Measurements from ENCODE around the gene BOD1.
"Not testable (repeated sequence)": the region's sequence is repeated elsewhere in the genome, so short reads cannot be mapped to it uniquely, and the experiment has no call there.

BOD1 gene

DNA sequence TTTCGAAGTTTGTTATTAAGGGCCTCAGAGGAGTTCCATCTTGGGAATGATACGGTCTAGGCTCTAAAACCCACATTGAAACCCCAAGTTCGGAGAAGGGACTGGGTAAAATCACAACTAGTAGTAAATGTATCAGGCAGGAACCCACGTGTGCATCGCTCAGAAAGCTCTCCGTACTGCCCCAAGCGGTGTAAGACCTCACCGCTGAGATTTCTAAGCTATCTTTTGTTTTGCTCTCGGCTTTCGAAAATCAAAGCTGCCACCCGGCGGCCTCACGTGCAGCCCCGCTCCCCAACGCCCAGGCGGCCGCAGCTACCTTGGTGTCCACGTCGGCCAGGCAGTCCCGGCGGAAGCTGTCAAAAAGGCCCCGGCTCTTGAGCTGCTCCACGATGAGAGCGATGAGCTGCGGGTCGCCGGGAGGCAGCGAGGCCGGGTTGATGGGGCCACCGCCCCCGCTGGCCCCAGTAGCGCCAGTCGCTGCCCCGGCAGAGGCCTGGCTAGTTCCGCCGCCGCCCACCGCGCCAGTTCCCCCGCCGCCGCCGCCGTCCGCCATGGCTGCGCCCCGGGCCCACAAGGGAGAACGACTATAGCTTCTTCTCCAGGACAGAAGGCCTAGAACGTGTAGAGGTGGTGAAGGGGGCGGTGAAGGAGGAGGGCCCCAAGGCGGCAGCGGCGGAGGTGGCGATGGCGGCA lies 420 bp downstream of the BOD1 start:
- DNase-seq (ENCODE audit: low read depth in 2 of 2), result peak; percentile 48 to 58

DNA sequence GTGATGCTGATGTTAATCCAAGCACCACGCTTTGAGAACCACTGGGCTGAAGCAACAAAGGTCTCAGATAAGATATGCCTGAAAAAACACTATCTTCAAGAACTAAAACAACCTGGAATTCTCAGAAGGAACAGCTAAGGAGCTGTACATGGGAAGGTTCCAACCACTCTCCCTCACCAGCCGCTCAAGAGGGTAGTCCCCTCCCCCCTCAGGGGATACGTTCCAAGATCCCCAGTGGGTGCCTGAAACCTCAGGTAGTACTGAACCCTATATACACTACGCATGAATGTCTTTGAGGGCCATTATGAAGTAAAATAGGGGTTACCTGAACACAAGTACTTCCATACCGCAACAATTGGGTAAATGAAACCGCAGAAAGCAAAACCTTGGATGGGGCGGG lies 1.9 kb downstream of the BOD1 start:
- no peak for DNase-seq (ENCODE audit: low read depth in 2 of 2)

GRCh38 chr5:173613433-173614159 lies 2.9 kb downstream of the BOD1 start:
- DNase-seq (ENCODE audit: low read depth in 2 of 2), result no peak

GRCh38 chr5:173612948-173613347 lies 3.5 kb downstream of the BOD1 start:
- no peak for DNase-seq (ENCODE audit: low read depth in 2 of 2)

GRCh38 chr5:173611706-173612105 lies 4.7 kb downstream of the BOD1 start:
- DNase-seq (ENCODE audit: low read depth in 2 of 2), result no peak

DNA sequence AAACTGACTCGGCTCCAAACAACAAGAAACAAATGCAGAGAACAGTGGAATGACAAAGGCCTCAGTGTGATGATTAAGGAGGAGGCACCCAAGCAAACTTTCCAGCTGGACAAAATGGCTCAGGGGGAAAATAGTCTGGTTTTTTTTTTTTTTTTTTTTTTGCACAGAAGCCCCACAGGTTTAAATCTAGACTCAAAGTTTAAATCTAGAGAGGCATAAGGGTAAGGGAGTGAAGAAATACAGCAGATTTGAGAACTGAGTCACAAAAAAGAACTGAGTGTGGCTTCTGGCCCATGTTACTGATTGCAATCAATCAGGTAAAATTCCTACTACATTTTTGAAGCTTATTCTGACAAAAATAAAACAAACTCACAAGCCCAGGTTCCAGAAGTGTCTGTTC lies 12.3 kb downstream of the BOD1 start:
- DNase-seq (ENCODE audit: low read depth in 2 of 2), result no peak

- DNase-seq (ENCODE audit: low read depth in 2 of 2), result no peak
Observed at GRCh38 chr5:173602423-173602822, 14.0 kb downstream of the BOD1 start.

DNA sequence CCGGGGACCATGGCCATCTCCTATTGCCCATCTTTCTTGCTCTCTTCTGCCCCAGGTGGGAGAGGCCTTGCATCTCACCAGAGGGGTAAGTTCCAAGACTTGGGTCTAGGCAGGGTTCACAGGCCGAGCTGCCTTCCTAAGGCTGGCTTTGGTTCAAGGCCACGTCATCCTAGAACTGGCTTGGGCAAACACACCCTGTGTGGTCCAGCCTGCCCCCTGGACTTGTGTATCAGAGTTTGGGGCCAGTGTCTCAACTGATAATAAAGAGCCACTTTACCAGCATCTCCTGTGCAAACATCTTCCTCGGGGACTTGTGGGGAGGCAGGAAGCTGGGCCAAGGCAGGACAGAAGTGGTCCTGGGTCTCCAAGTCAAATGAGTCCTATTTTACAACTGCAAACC lies 17.8 kb downstream of the BOD1 start:
- no peak for DNase-seq (ENCODE audit: low read depth in 2 of 2)

DNA sequence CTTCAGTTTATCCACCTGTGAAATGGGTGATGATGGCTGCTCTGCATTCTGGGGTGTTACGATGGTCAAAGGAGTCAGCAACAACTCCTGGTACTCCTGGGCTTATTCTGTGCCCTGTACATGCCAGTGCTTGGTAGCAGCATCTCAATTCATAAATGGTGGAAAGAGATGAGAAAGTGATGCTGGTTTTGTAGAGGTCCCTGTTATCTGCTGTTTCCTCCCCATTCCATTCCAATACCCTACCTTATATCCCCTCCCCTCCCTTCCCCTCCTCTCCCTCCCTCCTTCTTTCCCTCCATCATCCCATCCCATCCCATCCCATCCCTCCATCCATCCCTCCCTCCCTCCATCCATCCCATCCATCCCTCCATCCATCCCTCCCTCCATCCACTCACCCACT lies 19.1 kb downstream of the BOD1 start:
- DNase-seq (ENCODE audit: low read depth in 2 of 2), result no peak

DNA sequence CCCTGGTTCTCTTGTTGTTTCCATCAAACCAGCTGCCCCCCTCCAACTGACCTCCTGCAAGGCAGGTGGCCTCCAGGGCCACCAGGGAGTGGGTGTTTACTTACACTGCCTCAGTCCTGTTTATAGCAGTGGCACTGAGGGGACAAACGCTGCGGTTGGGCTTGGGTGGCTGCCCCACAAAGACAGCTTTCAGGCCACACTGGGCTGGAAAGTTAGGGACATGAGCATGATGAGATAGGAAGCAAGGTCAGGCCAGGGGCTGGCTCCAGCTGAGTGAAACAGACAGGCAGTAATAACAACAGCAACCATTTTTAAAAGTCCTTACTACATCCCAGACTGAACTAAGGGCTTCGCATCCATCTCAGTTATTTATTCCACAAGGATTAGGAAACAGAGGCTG lies 20.6 kb downstream of the BOD1 start:
- no peak for DNase-seq (ENCODE audit: low read depth in 2 of 2)

GRCh38 chr5:173594061-173594460 lies 22.4 kb downstream of the BOD1 start:
- DNase-seq (ENCODE audit: low read depth in 2 of 2), result no peak

- no peak for DNase-seq (ENCODE audit: low read depth in 2 of 2)
Observed at GRCh38 chr5:173592050-173592669, 24.3 kb downstream of the BOD1 start.

- no peak for DNase-seq (ENCODE audit: low read depth in 2 of 2)
Observed at GRCh38 chr5:173591056-173591514, 25.4 kb downstream of the BOD1 start.

DNA sequence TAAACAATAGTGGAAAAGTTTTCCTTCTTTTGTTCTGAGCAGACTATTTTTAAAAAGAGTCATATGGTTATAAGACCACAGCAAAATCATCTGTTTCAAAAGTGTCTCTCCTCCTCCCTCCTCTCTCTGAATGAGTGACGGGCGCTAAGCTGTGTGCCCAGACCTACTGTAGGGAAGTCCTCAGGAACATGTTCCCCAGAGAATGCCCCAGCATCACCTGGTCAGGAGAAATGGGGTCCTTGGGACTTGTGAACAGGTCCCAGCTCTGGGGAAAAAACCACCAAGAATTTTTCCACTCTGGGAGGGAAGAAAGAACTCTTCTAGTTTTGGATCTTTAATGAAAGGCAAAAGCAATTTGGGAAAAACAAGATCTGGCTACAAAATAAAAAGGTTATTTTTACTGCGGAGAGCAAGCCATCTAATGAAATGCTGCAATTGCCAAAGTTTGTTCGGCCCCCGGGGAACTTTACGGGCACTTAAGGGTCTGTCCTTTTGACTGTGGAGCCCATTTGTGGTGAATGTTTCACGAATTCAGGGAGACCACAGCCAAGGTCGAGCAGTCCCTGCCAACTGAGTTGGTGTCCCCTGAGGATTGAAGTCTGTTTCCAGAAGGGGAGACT lies 25.9 kb downstream of the BOD1 start:
- DNase-seq (ENCODE audit: low read depth in 2 of 2), result no peak

GRCh38 chr5:173586133-173586532 lies 30.3 kb downstream of the BOD1 start:
- not testable (repeated sequence) for DNase-seq (ENCODE audit: low read depth in 2 of 2)

- DNase-seq (ENCODE audit: low read depth in 2 of 2), result no peak
Observed at GRCh38 chr5:173583346-173583745, 33.1 kb downstream of the BOD1 start.

DNA sequence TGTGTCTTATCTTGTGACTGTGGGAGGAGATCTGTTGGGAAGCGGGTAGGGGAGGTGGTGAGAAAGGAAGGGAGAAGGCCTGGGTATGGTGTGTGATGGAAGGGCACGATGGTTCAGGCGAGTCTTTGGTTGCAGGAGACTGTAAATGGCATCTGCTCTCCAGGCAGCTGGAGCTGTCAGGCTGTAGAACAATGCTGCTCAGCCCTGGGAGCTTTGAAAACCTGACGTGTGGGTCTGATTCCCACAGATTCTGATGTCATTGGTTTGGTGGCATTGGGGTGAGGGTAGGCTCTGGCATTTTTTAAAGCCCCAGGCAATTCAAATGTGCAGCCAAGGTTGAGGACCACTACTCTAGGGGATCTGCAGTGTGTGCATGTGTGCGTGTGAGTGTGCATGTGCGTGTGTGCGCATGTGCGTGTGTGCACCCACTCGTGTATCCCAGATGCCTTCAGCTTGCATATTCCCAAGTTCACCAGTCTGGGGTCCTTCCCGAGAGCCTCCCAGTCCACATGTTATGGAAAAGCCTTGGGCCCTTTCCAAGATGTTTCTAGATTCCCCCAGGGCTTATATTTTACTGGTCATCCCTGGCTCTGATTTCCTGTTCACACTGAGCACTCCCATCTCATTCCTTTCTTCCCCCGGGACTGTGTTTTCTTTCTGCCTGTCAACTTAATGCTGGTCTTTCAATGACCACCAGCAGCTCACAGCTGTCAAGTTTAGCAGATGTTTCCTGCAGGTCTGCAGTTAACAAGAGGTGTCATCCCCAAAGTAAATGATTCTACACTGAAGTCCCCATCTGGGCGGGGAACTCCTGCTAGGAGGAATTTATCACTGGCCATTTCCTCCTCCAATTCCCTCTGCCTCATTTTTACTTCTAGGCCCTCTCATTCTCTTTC lies 34.0 kb downstream of the BOD1 start:
- no peak for DNase-seq (ENCODE audit: low read depth in 2 of 2)

DNA sequence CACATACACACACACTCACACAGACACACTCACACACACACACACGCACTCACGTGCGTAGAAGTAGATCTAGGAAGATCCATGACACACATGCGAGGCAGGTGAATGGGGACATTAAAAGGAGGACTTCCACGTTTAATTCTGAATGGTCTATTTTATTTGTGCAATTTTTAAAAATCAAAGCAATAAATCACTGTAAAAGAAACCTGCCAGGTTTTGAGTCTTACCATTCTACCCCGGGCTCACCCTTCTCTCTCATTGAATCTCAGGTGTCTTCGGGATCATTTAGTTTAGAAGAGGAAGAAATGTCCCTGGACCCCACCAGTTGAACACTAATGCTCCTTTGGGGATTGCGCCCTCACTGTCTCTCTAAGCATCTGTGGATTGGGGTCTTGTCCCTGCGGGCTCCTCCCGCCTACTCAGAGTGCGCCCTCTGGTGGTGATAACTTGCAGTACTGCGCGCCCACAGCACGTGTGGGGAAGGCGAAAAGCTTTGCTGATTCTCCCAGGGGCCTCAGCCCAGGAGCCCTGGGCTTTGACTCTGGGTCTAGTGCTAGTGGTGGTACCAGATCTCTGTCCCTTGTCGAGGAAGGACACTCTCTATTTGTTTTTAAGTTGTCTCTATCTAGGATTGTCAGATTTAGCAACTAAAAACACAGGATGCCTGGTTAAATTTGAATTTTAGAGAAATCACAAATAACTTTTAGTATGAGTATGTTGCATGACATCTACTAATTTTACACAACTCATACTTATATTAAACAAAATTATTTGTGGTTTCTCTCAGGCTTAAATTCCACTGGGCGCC lies 34.8 kb downstream of the BOD1 start:
- peak; percentile 12 to 64 for DNase-seq (ENCODE audit: low read depth in 2 of 2)

DNA sequence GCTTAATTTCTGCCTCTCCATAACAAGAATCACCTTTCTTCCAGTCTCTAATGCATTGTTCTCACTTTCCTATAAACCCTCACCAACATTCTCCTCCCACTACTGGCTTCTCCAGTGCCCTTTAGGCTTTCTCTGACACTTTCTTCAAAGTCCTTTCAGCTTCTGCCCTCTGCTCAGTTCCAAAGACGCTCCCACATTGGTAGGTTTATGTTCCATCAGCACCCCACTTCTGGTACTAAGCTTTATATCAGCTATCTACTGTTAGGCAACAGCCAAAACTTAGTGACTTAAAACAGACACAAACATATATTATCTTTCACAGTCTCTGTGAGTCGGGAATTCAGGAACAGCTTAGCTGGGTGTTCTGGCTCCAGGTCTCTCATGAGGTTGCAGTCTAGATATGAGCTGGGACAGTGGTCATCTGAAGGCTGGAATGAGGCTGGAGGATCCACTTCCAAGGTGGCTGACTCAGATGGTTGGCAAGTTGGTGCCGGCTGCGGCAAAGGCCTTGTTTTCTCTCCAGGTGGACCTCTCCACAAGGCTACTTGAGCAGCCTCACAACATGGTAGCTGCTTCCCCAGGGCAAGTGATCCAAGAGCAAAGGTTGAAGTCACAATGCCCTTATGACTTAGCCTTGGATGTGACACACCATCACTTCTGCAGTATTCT lies 37.4 kb downstream of the BOD1 start:
- DNase-seq (ENCODE audit: low read depth in 2 of 2), result no peak

- DNase-seq (ENCODE audit: low read depth in 2 of 2), result no peak
Observed at GRCh38 chr5:173577817-173578216, 38.6 kb downstream of the BOD1 start.

All from stimulated activated CD4-positive, alpha-beta T cell treated with anti-CD3 and anti-CD28 coated beads, Interleukin-4, amount 100 ng/mL, for 48 hours (primary cell).